GM18858 (cell line): ENCODE measurements around the gene SYDE1.

ENCODE experiments used
- ATAC-seq: cut with Tn5 transposase; IDR thresholded peaks from one replicate; pipeline ENCODE4 v1.9.1; 2021; ENCODE audit not compliant: unreplicated experiment

SYDE1 gene

GRCh38 chr19:15125232-15126067, 18.2 kb downstream of the SYDE1 start:
- peak; percentile 77 for ATAC-seq

- ATAC-seq, result no peak
Measured at GRCh38 chr19:15126131-15126910, 19.1 kb downstream of the SYDE1 start.

DNA sequence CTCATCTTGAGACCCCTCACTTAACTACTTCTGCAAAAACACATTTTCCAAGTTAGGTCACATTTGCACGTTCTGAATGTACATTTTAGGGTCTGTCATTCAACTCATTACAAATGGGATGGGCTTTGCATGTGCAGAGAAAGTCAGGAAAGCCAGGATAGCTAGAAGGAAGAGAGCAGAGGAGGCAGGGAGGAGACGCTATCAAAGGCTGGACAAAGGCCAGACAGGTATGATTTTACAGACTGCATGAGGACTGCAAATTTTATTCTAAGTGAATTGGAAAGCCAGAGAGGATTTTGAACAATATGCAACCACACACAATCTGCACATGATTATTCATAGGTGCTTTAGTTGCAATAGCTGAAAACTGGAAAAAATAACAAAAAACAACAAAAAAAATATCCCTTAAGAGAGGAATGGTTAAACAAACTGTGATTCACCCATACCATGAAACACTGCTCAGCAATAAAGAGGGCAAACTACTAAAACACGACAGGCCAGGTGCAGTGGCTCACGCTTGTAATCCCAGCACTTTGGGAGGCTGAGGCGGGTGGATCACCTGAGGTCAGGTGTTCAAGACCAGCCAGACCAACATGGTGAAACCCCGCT, 21.1 kb downstream of the SYDE1 start:
- no peak for ATAC-seq

- ATAC-seq, result no peak
Measured at GRCh38 chr19:15129856-15130585, 22.8 kb downstream of the SYDE1 start.

- no peak for ATAC-seq
Measured at GRCh38 chr19:15136234-15136954, 29.2 kb downstream of the SYDE1 start.

DNA sequence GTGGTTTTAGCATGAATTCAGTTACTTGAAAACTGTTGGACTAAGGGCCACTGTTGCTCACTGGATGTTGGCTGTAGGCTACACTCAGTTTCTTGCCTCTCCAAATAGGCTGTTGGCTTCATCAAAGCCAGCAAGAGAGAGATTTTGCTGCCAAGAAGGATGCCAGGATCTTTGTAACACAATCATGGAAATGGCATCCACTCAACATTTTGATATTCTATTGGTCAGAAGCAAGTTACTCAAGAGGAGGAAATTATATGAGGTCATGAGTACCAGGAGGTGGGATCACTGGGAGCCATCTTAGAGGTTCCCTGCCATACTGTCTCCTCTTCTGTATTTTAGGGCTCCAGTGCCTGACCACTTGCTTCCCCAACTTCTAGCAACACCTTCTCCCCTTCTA, 30.6 kb downstream of the SYDE1 start:
- ATAC-seq, result no peak

DNA sequence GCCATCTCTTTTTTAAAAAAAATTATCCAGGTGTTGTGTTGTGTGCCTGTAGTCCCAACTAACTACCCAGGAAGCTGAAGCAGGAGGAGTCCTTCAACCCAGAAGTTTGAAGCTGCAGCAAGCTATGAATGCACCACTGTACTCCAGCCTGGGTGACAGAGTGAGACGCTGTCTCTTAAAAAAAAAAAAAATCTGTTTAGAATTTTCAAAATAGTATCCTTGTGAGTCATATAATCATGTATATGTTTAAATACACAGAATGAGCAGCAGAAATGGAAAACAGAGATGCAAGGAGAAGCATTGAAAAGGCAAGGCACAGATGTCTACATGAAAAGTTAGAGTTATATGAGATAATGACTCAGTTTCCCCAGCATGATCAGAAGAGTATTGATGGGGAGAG, 31.2 kb downstream of the SYDE1 start:
- ATAC-seq, result no peak

GRCh38 chr19:15141143-15141542, 33.9 kb downstream of the SYDE1 start:
- ATAC-seq, result no peak

- no peak for ATAC-seq
Measured at GRCh38 chr19:15142313-15142712, 35.1 kb downstream of the SYDE1 start.

GRCh38 chr19:15144046-15144646, 36.9 kb downstream of the SYDE1 start:
- no peak for ATAC-seq

GRCh38 chr19:15147090-15147489, 39.9 kb downstream of the SYDE1 start:
- no peak for ATAC-seq

DNA sequence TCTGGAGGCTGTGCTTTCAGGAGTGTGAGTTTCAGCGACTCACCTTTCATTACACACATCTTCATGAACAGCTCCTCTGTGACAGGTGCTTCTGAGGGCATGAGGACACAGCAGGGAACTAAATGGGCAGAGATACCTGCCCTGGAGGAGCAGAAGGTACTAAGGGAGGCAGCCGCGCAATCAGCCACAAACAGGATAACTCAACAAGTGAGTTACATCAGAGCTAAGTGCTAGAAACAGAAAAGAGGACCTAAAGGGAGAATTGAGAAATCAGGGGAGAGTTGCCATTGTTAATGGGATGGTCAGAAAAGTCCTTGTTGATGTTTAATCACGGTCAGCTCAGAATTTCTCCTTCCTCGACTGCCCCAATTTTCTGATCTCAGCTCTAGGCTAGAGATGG, 42.5 kb downstream of the SYDE1 start:
- ATAC-seq, result no peak

GRCh38 chr19:15154002-15154612, 46.9 kb downstream of the SYDE1 start:
- no peak for ATAC-seq

GRCh38 chr19:15155296-15155695, 48.1 kb downstream of the SYDE1 start:
- ATAC-seq, result no peak

DNA sequence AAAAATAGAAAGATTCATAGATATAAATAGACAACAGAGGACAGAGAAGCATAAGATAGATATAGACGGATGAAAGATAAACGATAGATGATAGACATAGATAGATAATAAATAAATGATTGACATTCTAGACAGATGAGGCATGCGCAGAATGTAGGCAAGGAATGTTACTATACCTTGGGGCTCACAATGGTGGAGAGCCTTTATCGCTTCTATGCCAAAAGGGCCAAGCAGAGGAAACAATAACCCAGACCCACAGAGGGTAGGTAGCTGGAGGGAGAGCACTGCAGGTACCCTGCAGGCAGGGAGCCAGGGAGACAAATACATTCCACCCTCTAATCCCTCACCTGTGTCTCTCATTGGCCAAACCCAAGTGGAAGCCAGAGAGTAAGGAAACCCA, 49.2 kb downstream of the SYDE1 start:
- ATAC-seq, result no peak

- no peak for ATAC-seq
Measured at GRCh38 chr19:15159251-15159650, 52.0 kb downstream of the SYDE1 start.

DNA sequence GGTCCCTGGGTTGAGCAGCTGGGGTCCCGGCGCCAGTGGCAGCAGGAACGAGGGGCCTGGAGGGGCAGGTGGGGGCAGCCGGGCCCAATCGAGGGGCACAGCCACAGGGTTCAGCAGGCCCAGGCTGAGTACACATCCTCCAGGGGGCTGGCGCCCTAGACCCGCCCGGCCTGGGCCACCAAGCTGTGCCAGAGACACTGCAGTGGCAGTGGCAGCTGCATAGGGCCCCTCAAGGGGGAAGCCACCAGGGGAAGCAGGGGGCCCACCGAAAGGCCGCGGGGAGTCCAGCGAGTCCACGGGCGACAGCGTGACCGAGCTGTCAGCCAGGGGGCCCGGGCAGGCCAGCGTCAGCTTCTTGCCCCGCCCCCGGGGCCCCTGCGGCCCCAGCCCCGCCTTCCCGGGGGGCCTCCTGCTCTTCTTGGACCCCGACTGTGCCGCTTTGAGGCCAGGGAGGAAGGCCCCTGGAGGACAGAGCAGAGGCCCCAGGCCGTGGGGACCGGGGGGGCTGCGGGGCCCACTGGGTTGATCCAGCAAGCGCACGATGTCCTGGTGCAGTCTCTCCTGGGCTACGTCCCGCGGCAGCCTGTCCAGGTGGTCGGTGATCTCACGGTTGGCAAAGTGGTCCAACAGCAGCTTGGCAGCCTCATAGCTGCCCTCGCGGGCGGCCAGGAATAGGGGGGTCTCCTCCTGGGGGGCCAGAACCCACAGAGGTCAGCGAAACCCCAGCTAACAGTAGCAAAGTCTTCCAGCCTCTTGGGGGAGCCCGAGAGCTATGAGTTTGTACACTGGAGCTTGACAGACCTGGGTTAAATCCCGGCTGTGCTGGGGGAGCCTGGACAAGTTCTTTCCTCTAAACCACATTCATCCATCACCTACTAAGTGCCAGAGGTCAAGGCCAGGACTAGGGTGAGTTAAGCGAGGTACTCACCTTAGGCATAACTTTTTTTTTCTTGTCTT, 54.1 kb downstream of the SYDE1 start:
- ATAC-seq, result no peak
